ENCODE results near the gene MECR.

MECR gene

GRCh38 chr1:29230204-29230552 lies 556 bp downstream of the MECR start:
- peak overlapping the region; percentile 94 for H3K4me2 ChIP-seq (ENCODE audit: low read length)
- H3K4me1 ChIP-seq (ENCODE audit: control insufficient read depth, low read length): peaks cover 21% of the 10 kb centered on the region
- peak overlapping the region; percentile 78 for H3K4me3 ChIP-seq (ENCODE audit: low read length)
- peaks cover 29% of the 10 kb centered on the region for H3K79me2 ChIP-seq (ENCODE audit: control insufficient read depth, low read length)
- H3F3A ChIP-seq (ENCODE audit: control insufficient read depth, insufficient read depth): peaks cover 4% of the 10 kb centered on the region; the same call in 1 of the 2 replicates
- no peaks in the 10 kb centered on the region for H3K9me2 ChIP-seq (replicated peaks; ENCODE audit: control insufficient read depth, low read length)
- no peaks in the 10 kb centered on the region for H4K20me1 ChIP-seq (ENCODE audit: control insufficient read depth, insufficient read depth, low read depth, low read length)
- peaks cover 2% of the 10 kb centered on the region; the same call in 1 of the 2 replicates for H3K36me3 ChIP-seq (ENCODE audit: control insufficient read depth, low read length)
- H3K27me3 ChIP-seq (ENCODE audit: control insufficient read depth, low read length): no peaks in the 10 kb centered on the region
- no peak for TF ChIP-seq CTCF (IDR thresholded peaks at IDR 0.05; ENCODE audit: low read depth, low read length, poor library complexity, severe bottlenecking)
- no peak for TF ChIP-seq EZH2phosphoT487 (IDR thresholded peaks at IDR 0.05; ENCODE audit: borderline replicate concordance, low read length)
- no peak overlapping the region for H3K27ac ChIP-seq (ENCODE audit: low read depth, low read length)
- no peaks in the 10 kb centered on the region for H3K9me3 ChIP-seq (ENCODE audit: control insufficient read depth, insufficient read depth, low read length)

- Histone ChIP-seq H3K9me2 (replicated peaks; ENCODE audit: control insufficient read depth, low read length) (no peaks in the 10 kb centered on the region), H3K27ac (ENCODE audit: low read depth, low read length) (no peak overlapping the region), H3F3A (ENCODE audit: control insufficient read depth, insufficient read depth) (peaks cover 4% of the 10 kb centered on the region; the same call in 1 of the 2 replicates), H3K27me3 (ENCODE audit: control insufficient read depth, low read length) (no peaks in the 10 kb centered on the region), H3K4me1 (ENCODE audit: control insufficient read depth, low read length) (peaks cover 13% of the 10 kb centered on the region), H3K36me3 (ENCODE audit: control insufficient read depth, low read length) (peaks cover 11% of the 10 kb centered on the region), H4K20me1 (ENCODE audit: control insufficient read depth, insufficient read depth, low read depth, low read length) (no peaks in the 10 kb centered on the region), H3K4me2 (ENCODE audit: low read length) (no peak overlapping the region), H3K9me3 (ENCODE audit: control insufficient read depth, insufficient read depth, low read length) (no peaks in the 10 kb centered on the region), H3K4me3 (ENCODE audit: low read length) (no peak overlapping the region), H3K79me2 (ENCODE audit: control insufficient read depth, low read length) (peaks cover 34% of the 10 kb centered on the region)
- TF ChIP-seq EZH2phosphoT487 (IDR thresholded peaks at IDR 0.05; ENCODE audit: borderline replicate concordance, low read length) (no peak), CTCF (IDR thresholded peaks at IDR 0.05; ENCODE audit: low read depth, low read length, poor library complexity, severe bottlenecking) (no peak)
Measured at GRCh38 chr1:29227511-29227910, 3.2 kb downstream of the MECR start.

DNA sequence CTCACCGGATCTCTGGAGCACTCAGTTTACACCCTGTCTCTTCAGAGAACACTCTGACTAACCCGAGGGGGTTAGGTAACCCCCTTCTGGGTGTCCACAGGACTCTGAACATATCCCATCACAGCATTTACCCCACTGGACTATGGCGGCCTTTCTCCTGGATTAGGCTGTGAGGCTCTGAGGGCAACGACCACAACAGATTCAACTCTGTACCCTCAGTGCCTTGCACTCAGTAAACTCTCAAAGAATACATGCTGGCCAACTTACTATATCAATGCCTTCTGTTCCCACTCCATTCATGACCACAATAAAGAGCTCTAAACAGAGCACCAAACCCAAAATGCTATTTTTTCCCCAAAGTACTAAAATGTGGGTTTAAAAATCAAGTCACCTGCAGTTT lies 5.4 kb downstream of the MECR start:
- peaks cover 32% of the 10 kb centered on the region for H3K79me2 ChIP-seq (ENCODE audit: control insufficient read depth, low read length)
- no peak overlapping the region for H3K27ac ChIP-seq (ENCODE audit: low read depth, low read length)
- no peaks in the 10 kb centered on the region for H3K27me3 ChIP-seq (ENCODE audit: control insufficient read depth, low read length)
- peaks cover 8% of the 10 kb centered on the region for H3K4me1 ChIP-seq (ENCODE audit: control insufficient read depth, low read length)
- TF ChIP-seq CTCF (IDR thresholded peaks at IDR 0.05; ENCODE audit: low read depth, low read length, poor library complexity, severe bottlenecking) (no peak), EZH2phosphoT487 (IDR thresholded peaks at IDR 0.05; ENCODE audit: borderline replicate concordance, low read length) (no peak)
- H3K4me3 ChIP-seq (ENCODE audit: low read length): no peak overlapping the region
- H3K4me2 ChIP-seq (ENCODE audit: low read length): no peak overlapping the region
- peaks cover 16% of the 10 kb centered on the region for H3K36me3 ChIP-seq (ENCODE audit: control insufficient read depth, low read length)
- no peaks in the 10 kb centered on the region for H3F3A ChIP-seq (ENCODE audit: control insufficient read depth, insufficient read depth)
- H3K9me3 ChIP-seq (ENCODE audit: control insufficient read depth, insufficient read depth, low read length): no peaks in the 10 kb centered on the region
- no peaks in the 10 kb centered on the region for H3K9me2 ChIP-seq (replicated peaks; ENCODE audit: control insufficient read depth, low read length)
- H4K20me1 ChIP-seq (ENCODE audit: control insufficient read depth, insufficient read depth, low read depth, low read length): no peaks in the 10 kb centered on the region
